Measurements from ENCODE around the gene RASSF4.

The RASSF4 gene

DNA sequence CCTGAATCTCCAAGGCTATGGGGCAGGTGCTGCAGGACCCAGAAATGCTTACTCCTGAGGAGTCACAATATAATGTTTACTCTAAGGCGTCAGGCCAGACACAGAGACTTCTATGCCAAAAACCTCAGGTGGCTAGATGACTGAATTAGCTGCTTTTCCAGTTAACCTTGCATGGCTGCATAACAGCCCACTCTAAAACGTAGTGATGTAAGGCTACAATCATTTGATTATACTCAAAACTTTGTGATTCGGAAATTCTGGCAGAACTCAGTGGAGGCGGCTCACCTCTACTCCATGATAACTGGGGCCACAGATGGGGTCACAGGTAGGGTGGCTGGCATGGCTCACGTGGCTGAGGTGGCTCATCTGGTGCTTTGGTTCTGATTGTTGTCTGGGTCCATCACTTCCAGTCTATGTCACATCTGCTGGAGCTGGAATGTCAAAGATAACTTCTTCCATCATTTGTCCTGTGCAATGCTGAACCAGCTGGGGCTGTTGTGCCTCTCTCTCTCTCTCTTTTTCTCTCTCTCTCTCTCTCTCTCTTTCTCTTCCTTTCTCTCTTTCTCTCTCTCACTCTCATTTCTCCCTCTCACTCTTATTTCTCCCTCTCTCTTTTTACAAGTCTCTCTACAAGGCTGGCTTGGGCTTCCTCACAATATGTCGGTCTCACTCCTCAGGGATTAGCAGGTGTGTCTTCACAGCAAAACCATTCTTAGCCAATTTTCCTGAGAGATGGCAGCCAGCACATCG, 36.6 kb upstream of the RASSF4 start:
- in situ Hi-C loops (cut with HindIII; ENCODE audit: low sequenced_read_pairs): no loop called here
- no peak overlapping the region for H3K4me3 ChIP-seq (ENCODE audit: low read depth, low read length)
- DNase-seq (ENCODE audit: low read depth, low spot score): no peak
- TF ChIP-seq, protein P1, sequence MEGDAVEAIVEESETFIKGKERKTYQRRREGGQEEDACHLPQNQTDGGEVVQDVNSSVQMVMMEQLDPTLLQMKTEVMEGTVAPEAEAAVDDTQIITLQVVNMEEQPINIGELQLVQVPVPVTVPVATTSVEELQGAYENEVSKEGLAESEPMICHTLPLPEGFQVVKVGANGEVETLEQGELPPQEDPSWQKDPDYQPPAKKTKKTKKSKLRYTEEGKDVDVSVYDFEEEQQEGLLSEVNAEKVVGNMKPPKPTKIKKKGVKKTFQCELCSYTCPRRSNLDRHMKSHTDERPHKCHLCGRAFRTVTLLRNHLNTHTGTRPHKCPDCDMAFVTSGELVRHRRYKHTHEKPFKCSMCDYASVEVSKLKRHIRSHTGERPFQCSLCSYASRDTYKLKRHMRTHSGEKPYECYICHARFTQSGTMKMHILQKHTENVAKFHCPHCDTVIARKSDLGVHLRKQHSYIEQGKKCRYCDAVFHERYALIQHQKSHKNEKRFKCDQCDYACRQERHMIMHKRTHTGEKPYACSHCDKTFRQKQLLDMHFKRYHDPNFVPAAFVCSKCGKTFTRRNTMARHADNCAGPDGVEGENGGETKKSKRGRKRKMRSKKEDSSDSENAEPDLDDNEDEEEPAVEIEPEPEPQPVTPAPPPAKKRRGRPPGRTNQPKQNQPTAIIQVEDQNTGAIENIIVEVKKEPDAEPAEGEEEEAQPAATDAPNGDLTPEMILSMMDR (IDR thresholded peaks at IDR 0.05; ENCODE audit: low read depth, low read length): no peak

DNA sequence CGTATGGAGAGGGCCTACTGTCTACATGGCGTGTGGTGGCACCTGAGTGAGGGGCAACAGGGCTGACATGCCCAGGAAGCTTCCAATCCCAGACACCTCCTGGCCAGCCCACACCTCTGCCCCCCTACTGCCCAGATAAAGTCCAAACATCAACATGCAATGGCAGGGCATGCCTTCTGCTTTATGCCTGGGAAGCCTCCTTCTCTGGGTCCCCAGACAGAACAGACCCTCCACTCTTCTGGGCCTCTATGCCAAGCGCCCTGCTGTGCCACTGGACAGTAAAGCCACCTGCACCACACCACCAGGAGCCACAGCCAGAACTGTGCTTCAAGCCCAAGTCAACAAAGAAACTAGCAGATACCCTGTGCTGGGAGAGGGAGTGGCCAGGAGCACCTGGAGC, 36.0 kb upstream of the RASSF4 start:
- TF ChIP-seq, protein P1 (IDR thresholded peaks at IDR 0.05; ENCODE audit: low read depth, low read length): no peak
- no peak for DNase-seq (ENCODE audit: low read depth, low spot score)
- no peak overlapping the region for H3K4me3 ChIP-seq (ENCODE audit: low read depth, low read length)
- in situ Hi-C loops (cut with HindIII; ENCODE audit: low sequenced_read_pairs): no loop called here

DNA sequence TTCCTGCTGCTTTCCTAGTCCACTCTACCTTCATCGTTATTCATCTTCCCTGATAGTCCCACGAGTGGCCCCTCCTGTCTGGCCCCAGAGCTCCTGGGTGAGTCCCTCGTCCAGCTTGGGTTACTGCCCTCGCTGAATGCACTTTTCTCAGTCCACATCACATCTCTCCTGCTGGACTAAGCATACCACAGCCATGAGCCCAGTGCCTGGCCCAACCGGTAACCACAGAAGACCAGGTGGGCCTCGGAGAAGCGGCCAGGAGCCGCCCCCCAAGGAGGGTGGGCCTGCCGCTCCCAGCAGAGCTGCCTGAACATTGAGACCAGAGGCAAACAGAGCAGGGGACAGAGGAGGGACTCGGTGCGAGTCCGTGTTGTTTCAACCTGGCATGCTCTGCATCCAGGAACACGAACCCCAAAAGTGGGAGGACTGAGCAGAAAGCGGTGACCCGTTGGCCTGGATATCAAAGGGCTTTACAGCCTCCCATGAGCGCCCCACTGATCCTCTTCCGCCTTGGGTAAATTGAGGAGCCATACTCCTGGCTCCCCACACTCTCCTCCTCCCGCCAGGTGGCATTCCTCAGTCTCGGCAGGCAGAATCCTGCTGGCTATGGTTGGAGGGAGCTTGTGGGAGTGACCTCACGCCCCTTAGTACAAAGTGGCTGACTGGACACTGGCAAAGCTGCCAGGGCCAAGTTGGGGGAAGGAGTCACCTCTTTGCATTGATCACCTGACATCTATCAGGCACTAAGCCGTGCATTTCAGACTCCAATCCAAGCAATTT, 35.2 kb upstream of the RASSF4 start:
- in situ Hi-C loops (cut with HindIII; ENCODE audit: low sequenced_read_pairs): no loop called here
- DNase-seq (ENCODE audit: low read depth, low spot score): no peak
- no peak overlapping the region for H3K4me3 ChIP-seq (ENCODE audit: low read depth, low read length)
- TF ChIP-seq, protein P1 (IDR thresholded peaks at IDR 0.05; ENCODE audit: low read depth, low read length): no peak

DNA sequence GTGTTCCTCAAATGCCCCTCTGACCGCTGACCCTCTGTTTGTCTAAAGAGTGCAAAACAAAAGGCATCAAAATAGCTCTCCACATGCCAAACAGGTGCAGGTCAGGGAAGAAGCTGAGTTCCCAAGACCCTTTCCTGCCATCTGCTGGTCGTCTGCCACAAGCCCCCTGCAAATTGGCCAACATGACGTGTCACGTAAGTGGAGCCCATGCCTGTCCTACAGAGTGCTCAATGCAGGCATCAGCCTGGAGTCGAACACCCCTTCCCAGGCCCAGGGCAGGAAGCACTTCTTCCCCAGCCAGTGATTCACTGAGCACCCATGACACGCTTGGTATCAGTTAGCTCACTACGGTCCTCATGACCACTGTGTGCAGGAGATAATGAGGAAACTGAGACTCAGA, 34.4 kb upstream of the RASSF4 start:
- in situ Hi-C loops (cut with HindIII; ENCODE audit: low sequenced_read_pairs): no loop called here
- TF ChIP-seq, protein P1 (IDR thresholded peaks at IDR 0.05; ENCODE audit: low read depth, low read length): peak; percentile 31
- DNase-seq (ENCODE audit: low read depth, low spot score): no peak
- H3K4me3 ChIP-seq (ENCODE audit: low read depth, low read length): no peak overlapping the region

DNA sequence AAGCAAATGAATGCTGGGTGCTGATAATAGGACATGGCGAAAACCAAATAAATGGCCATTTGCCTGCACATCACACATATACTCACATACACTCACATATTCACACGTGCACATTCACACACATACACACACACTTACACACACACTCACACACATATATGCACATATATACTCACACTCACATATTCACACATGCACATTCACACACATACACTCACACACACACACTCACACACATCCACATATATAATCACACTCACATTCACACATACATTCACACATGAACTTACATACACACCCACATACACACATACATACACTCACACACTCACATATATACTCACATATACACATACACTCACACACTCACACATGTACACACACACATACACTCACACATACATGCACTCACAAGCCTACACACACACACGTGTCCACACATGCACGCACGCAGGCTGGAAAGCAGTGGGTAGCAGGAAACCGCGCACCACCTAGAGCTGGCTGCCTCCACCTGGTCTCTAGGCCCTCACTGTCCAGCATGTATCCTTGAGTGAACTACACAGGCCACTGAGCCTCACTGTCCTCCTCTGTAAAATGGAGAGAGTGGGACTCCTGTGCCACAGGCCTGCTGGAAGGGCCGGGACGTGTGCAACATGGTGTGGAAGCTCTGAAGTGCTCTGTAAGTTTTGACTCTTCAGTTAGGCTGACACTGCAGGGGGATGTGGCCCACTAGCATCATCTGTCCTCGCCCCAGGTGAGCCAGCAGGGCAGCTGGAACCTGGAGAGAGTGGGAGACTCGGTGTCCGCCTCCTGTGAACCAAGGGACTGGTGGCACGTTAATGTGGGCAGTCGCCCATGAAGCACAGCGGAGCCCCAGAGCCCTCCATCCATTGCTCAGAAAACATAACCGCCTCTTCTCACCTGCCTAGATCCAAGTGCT, 33.5 kb upstream of the RASSF4 start:
- TF ChIP-seq, protein P1 (IDR thresholded peaks at IDR 0.05; ENCODE audit: low read depth, low read length): no peak
- DNase-seq (ENCODE audit: low read depth, low spot score): no peak
- no peak overlapping the region for H3K4me3 ChIP-seq (ENCODE audit: low read depth, low read length)
- in situ Hi-C loops (cut with HindIII; ENCODE audit: low sequenced_read_pairs): no loop called here

DNA sequence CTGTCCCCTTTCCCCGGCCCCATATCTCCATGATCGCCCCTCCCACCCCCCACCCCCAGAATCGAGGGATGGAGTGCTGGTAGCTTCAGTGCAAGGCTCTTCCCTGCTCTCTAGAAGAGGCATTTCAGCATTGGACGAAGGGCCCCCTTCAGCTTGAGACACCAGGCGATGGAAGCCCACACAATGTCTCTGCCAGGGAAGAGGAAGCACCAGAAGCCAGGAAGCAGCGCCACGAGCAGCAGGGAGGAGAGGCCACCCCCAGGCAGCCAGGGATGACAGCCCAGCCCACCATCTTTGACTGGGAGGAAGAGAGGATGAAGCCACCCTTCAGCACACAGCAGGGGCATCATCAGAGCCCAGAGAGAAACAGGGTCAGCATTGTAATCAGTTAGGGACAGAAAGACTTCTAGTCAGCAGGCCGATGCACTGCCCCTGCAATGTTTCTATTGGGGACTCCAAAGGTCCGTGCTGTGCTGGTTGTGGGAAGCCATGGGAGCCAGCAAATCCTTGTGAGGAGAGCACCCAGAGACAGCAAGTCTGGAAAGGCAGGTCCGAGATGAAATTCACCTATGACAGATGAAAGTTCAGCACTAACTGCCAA, 32.8 kb upstream of the RASSF4 start:
- H3K4me3 ChIP-seq (ENCODE audit: low read depth, low read length): no peak overlapping the region
- DNase-seq (ENCODE audit: low read depth, low spot score): no peak
- in situ Hi-C loops (cut with HindIII; ENCODE audit: low sequenced_read_pairs): no loop called here
- TF ChIP-seq, protein P1 (IDR thresholded peaks at IDR 0.05; ENCODE audit: low read depth, low read length): no peak
